Neural progenitor cell (in vitro differentiated cells): Measurements from ENCODE around the gene TRPC1.

Source experiments
- EZH2 ChIP-seq: fragments of 200-600 bp; sonication (generic); IDR thresholded peaks from 2 replicates; pipeline ENCODE4 v1.6.1; 2017; ENCODE audit warnings: antibody characterized with exemption, mild to moderate bottlenecking, moderate library complexity
- TF ChIP-seq, protein P1 (sequence below): fragments of 200-600 bp; sonication (generic); IDR thresholded peaks from 2 replicates; pipeline ENCODE4 v1.5.1; 2017; ENCODE audit warnings: antibody characterized with exemption, mild to moderate bottlenecking

GRCh38 chr3:142777927-142778326 is 54.1 kb downstream of the TRPC1 start:
- TF ChIP-seq, protein P1, sequence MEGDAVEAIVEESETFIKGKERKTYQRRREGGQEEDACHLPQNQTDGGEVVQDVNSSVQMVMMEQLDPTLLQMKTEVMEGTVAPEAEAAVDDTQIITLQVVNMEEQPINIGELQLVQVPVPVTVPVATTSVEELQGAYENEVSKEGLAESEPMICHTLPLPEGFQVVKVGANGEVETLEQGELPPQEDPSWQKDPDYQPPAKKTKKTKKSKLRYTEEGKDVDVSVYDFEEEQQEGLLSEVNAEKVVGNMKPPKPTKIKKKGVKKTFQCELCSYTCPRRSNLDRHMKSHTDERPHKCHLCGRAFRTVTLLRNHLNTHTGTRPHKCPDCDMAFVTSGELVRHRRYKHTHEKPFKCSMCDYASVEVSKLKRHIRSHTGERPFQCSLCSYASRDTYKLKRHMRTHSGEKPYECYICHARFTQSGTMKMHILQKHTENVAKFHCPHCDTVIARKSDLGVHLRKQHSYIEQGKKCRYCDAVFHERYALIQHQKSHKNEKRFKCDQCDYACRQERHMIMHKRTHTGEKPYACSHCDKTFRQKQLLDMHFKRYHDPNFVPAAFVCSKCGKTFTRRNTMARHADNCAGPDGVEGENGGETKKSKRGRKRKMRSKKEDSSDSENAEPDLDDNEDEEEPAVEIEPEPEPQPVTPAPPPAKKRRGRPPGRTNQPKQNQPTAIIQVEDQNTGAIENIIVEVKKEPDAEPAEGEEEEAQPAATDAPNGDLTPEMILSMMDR, result no peak
- TF ChIP-seq EZH2, result no peak
